Limb (tissue), 2 donors: ENCODE data around the gene ANKS1B.
A peak's percentile ranks its signal among the peaks of the same experiment; 100 is the strongest.

Source experiments
- DNase-seq, 2 donors: peaks; one replicate each; pipeline ENCODE4 v3.0.0-alpha.2; 2016; ENCODE audit errors: extremely low spot score in 2 of 2

The ANKS1B gene

GRCh38 chr12:99026332-99027054 is 958.2 kb downstream of the ANKS1B start:
- DNase-seq = no peak

- no peak for DNase-seq
Observed at GRCh38 chr12:99024870-99025269, 959.9 kb downstream of the ANKS1B start.

GRCh38 chr12:99024191-99024590 is 960.5 kb downstream of the ANKS1B start:
- DNase-seq = no peak

- DNase-seq = no peak
Observed at GRCh38 chr12:99020871-99021270, 963.9 kb downstream of the ANKS1B start.

GRCh38 chr12:99019798-99020197 is 964.9 kb downstream of the ANKS1B start:
- DNase-seq = no peak

- no peak for DNase-seq
Observed at GRCh38 chr12:99017971-99018370, 966.8 kb downstream of the ANKS1B start.

GRCh38 chr12:99009654-99010296 is 975.0 kb downstream of the ANKS1B start:
- no peak for DNase-seq

GRCh38 chr12:99005601-99006000 is 979.1 kb downstream of the ANKS1B start:
- no peak for DNase-seq

- DNase-seq = no peak
Observed at GRCh38 chr12:99004799-99005466, 979.8 kb downstream of the ANKS1B start.

- DNase-seq = no peak
Observed at GRCh38 chr12:99002731-99003130, 982.0 kb downstream of the ANKS1B start.

GRCh38 chr12:99002156-99002555 is 982.6 kb downstream of the ANKS1B start:
- no peak for DNase-seq

- no peak for DNase-seq
Observed at GRCh38 chr12:98999559-98999958, 985.2 kb downstream of the ANKS1B start.

- peak in 1 of 2 donors; percentile 55 for DNase-seq
Observed at GRCh38 chr12:98998697-98999299, 985.9 kb downstream of the ANKS1B start.

- no peak for DNase-seq
Observed at GRCh38 chr12:98997899-98998298, 986.8 kb downstream of the ANKS1B start.

- no peak for DNase-seq
Observed at GRCh38 chr12:98990648-98991047, 994.1 kb downstream of the ANKS1B start.

- no peak for DNase-seq
Observed at GRCh38 chr12:98985156-98985555, 999.6 kb downstream of the ANKS1B start.

- DNase-seq = no peak
Observed at GRCh38 chr12:98983647-98984046, 1001.1 kb downstream of the ANKS1B start.

- no peak for DNase-seq
Observed at GRCh38 chr12:98980508-98980907, 1004.2 kb downstream of the ANKS1B start.

- no peak for DNase-seq
Observed at GRCh38 chr12:98977186-98977585, 1007.5 kb downstream of the ANKS1B start.

- DNase-seq = no peak
Observed at GRCh38 chr12:98974767-98975381, 1009.9 kb downstream of the ANKS1B start.

- DNase-seq = no peak
Observed at GRCh38 chr12:98973395-98973794, 1011.3 kb downstream of the ANKS1B start.

- no peak for DNase-seq
Observed at GRCh38 chr12:98970950-98971349, 1013.8 kb downstream of the ANKS1B start.
